Astrocyte (in vitro differentiated cells and primary cell): ENCODE results near the gene SKAP2. TPM values are rescaled to one million over a fixed set of nuclear protein-coding genes. Genes with fewer than 3 reads are reported as not detected.

ENCODE experiments used
- DNase-seq: peaks from one replicate; pipeline ENCODE4 v3.0.0-alpha.2; 2010; ENCODE audit warnings: low read depth
- FAIRE-seq: peaks from 2 replicates; lab custom pipeline; 2011; peaks lifted over from hg19 to GRCh38; lab: Jason Lieb, UNC
- H2AFZ ChIP-seq: 2 replicates; pipeline ENCODE4 v1.6.0; 2012; ENCODE audit warnings: low read depth, low read length, inconsistent platforms
- H3K27ac ChIP-seq: 2 replicates; pipeline ENCODE4 v1.5.1; 2011; ENCODE audit warnings: low read depth, low read length, inconsistent platforms
- H3K27me3 ChIP-seq: 2 replicates; pipeline ENCODE4 v1.6.0; 2011; ENCODE audit warnings: low read length, inconsistent platforms; ENCODE audit not compliant: insufficient read depth
- H3K36me3 ChIP-seq: 2 replicates; pipeline ENCODE4 v1.5.1; 2011; ENCODE audit warnings: low read length, inconsistent platforms; ENCODE audit not compliant: insufficient read depth
- H3K4me1 ChIP-seq: 2 replicates; pipeline ENCODE4 v1.5.1; 2011; ENCODE audit warnings: low read length, inconsistent platforms; ENCODE audit not compliant: insufficient read depth
- H3K4me2 ChIP-seq: 2 replicates; pipeline ENCODE4 v1.6.0; 2012; ENCODE audit warnings: low read length, inconsistent platforms
- H3K4me3 ChIP-seq: 2 replicates; pipeline ENCODE4 v1.5.1; 2011; ENCODE audit warnings: low read depth, mild to moderate bottlenecking, low read length, inconsistent platforms; ENCODE audit not compliant: insufficient read depth
- H3K79me2 ChIP-seq: 2 replicates; pipeline ENCODE4 v1.6.0; 2012; ENCODE audit warnings: mild to moderate bottlenecking, low read length, inconsistent platforms; ENCODE audit not compliant: insufficient read depth
- H3K9ac ChIP-seq: 2 replicates; pipeline ENCODE4 v1.6.0; 2012; ENCODE audit warnings: mild to moderate bottlenecking, low read length, inconsistent platforms
- H3K9me3 ChIP-seq: 2 replicates; pipeline ENCODE4 v1.5.1; 2012; ENCODE audit warnings: low read depth, mild to moderate bottlenecking, low read length, inconsistent platforms; ENCODE audit not compliant: insufficient read depth
- H4K20me1 ChIP-seq: 2 replicates; pipeline ENCODE4 v1.6.0; 2012; ENCODE audit warnings: low read length, inconsistent platforms; ENCODE audit not compliant: insufficient read depth
- H3K27ac Mint-ChIP-seq: one replicate; pipeline ENCODE4 v1.8.0; 2021; ENCODE audit warnings: mild to moderate bottlenecking, mixed read lengths; ENCODE audit not compliant: unreplicated experiment
- H3K27me3 Mint-ChIP-seq: one replicate; pipeline ENCODE4 v1.8.0; 2021; ENCODE audit warnings: low read depth, mixed read lengths; ENCODE audit not compliant: unreplicated experiment
- H3K36me3 Mint-ChIP-seq: one replicate; pipeline ENCODE4 v1.8.0; 2021; ENCODE audit warnings: low read depth, mixed read lengths; ENCODE audit not compliant: unreplicated experiment
- H3K4me1 Mint-ChIP-seq: one replicate; pipeline ENCODE4 v1.8.0; 2021; ENCODE audit warnings: low read depth, mixed read lengths; ENCODE audit not compliant: unreplicated experiment
- H3K4me3 Mint-ChIP-seq: one replicate; pipeline ENCODE4 v1.8.0; 2021; ENCODE audit warnings: mild to moderate bottlenecking, moderate library complexity, mixed read lengths; ENCODE audit not compliant: unreplicated experiment
- H3K9me3 Mint-ChIP-seq: one replicate; pipeline ENCODE4 v1.8.0; 2021; ENCODE audit warnings: mild to moderate bottlenecking, mixed read lengths; ENCODE audit not compliant: unreplicated experiment
- CTCF ChIP-seq: IDR thresholded peaks from 2 replicates; pipeline ENCODE4 v1.5.1; 2011; ENCODE audit warnings: low read depth, mild to moderate bottlenecking, inconsistent platforms, low read length, moderate library complexity; ENCODE audit not compliant: insufficient read depth
- EZH2 ChIP-seq: IDR thresholded peaks from 2 replicates; pipeline ENCODE4 v1.6.1; 2012; ENCODE audit warnings: mild to moderate bottlenecking, low read length, inconsistent platforms; ENCODE audit not compliant: insufficient read depth
- total RNA-seq: library from RNA; stranded (reverse); gene quantifications from 2 replicates; pipeline ENCODE4 v1.2.1, GENCODE V29; 2021

Gene SKAP2
- total RNA-seq, 1 donor from 2014 or later, result 10.1 TPM

- Histone ChIP-seq H3K4me3 (no peak overlapping the region), H3K79me2 (no peaks in the 10 kb centered on the region), H3K36me3 (no peaks in the 10 kb centered on the region), H2AFZ (no peak overlapping the region), H3K27me3 (peaks cover 64% of the 10 kb centered on the region), H3K9me3 (no peaks in the 10 kb centered on the region), H3K27ac (no peak overlapping the region), H4K20me1 (peaks cover 6% of the 10 kb centered on the region), H3K4me1 (no peaks in the 10 kb centered on the region), H3K4me2 (no peak overlapping the region), H3K9ac (no peak overlapping the region)
- DNase-seq (no peak), FAIRE-seq (no peak)
- Mint-ChIP-seq H3K4me1 (peaks cover 1% of the 10 kb centered on the region), H3K4me3 (no peak overlapping the region), H3K9me3 (no peaks in the 10 kb centered on the region), H3K27ac (no peak overlapping the region), H3K36me3 (no peaks in the 10 kb centered on the region), H3K27me3 (peaks cover 44% of the 10 kb centered on the region)
- TF ChIP-seq EZH2 (no peak), CTCF (no peak)
Observed at GRCh38 chr7:26859720-26860119, 4.7 kb downstream of the SKAP2 start.

DNA sequence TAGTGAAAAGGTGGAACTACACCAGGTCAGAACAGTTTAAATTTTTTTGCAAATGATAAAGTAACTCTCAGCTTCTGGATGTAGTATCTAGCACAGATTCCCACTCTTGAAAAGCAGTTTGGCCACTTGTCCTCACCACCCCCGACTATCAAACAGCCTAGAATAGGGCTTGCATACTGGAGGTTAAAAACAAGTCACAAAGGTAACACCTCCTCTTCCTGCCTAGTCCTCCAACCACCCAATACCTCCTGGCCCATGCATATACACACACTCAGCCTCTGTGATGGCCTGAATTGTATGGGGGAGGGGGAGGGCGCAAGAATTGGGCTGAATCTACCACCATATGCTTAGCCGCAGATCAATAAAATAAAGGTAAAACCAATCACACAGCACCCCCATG lies 5.7 kb downstream of the SKAP2 start:
- H3K9me3 Mint-ChIP-seq, result no peaks in the 10 kb centered on the region

More for the DNA sequence above, 5.7 kb downstream of the SKAP2 start:
- H3K36me3 Mint-ChIP-seq, result no peaks in the 10 kb centered on the region
- no peaks in the 10 kb centered on the region for H3K4me1 ChIP-seq
- no peak overlapping the region for H3K9ac ChIP-seq
- H3K27ac ChIP-seq, result no peak overlapping the region
- peaks cover 62% of the 10 kb centered on the region for H3K27me3 ChIP-seq
- H3K9me3 ChIP-seq, result no peaks in the 10 kb centered on the region
- no peak overlapping the region for H2AFZ ChIP-seq
- no peak for TF ChIP-seq CTCF
- no peak for TF ChIP-seq EZH2
- H3K4me3 Mint-ChIP-seq, result no peak overlapping the region
- peaks cover 1% of the 10 kb centered on the region for H3K4me1 Mint-ChIP-seq
- FAIRE-seq, result no peak
- H3K4me3 ChIP-seq, result no peak overlapping the region
- H3K36me3 ChIP-seq, result no peaks in the 10 kb centered on the region
- peaks cover 6% of the 10 kb centered on the region for H4K20me1 ChIP-seq
- no peak overlapping the region for H3K4me2 ChIP-seq
- peaks cover 44% of the 10 kb centered on the region for H3K27me3 Mint-ChIP-seq
- DNase-seq, result no peak
- H3K79me2 ChIP-seq, result no peaks in the 10 kb centered on the region
- no peak overlapping the region for H3K27ac Mint-ChIP-seq
